Endothelial cell of umbilical vein (primary cell): Measurements from ENCODE around the gene KLRF2. TPM values are rescaled to one million over a fixed set of nuclear protein-coding genes. Genes with fewer than 3 reads are reported as not detected.

Experiments used
- BruUV-seq: library from RNA; stranded (reverse); fragments of 400-500 nt; replicated peaks from 2 replicates; lab custom pipeline; 2021; lab: Mats Ljungman, UMichigan
- CTCF ChIA-PET: fragments of 300-600, 350-600 bp; sonication (Branson Sonifier 250); formaldehyde crosslinking; loops from one replicate; lab custom pipeline; 2021; ENCODE audit warnings: antibody characterized with exemption, inconsistent platforms; lab: Charles Lee
- POLR2A ChIA-PET: fragments of 300-600, 350-600 bp; sonication (Branson Sonifier 250); formaldehyde crosslinking; loops from one replicate; lab custom pipeline; 2021; ENCODE audit warnings: antibody characterized with exemption, inconsistent platforms; lab: Charles Lee
- DNase-seq: peaks from one replicate; pipeline ENCODE4 v3.0.0-alpha.2; 2011; ENCODE audit warnings: low read depth, low spot score
- FAIRE-seq: peaks from 2 replicates; lab custom pipeline; 2011; peaks lifted over from hg19 to GRCh38; lab: Jason Lieb, UNC
- H2AFZ ChIP-seq: 2 replicates; pipeline ENCODE4 v1.6.0; 2012; ENCODE audit warnings: low read depth, low read length, control low read depth, inconsistent platforms
- H3K27ac ChIP-seq: 2 replicates; pipeline ENCODE4 v1.5.1; 2011; ENCODE audit warnings: low read depth, mild to moderate bottlenecking, control low read depth, low read length, moderate library complexity; ENCODE audit not compliant: insufficient read depth
- H3K27me3 ChIP-seq, 2 experiments: 2 replicates each; pipeline versions ENCODE4 v1.6.0 to v1.6.1; 2011; ENCODE audit warnings: low read length in 2 of 2, mixed read lengths in 1 of 2; ENCODE audit not compliant: control insufficient read depth in 2 of 2, insufficient read depth in 2 of 2
- H3K36me3 ChIP-seq, 2 experiments: 2 replicates in 1 of 2; 3 replicates in 1 of 2; pipeline ENCODE4 v1.5.1; 2011; ENCODE audit warnings: low read length in 2 of 2, mild to moderate bottlenecking in 1 of 2, moderate library complexity in 1 of 2; ENCODE audit not compliant: control insufficient read depth in 2 of 2, insufficient read depth in 2 of 2; ENCODE audit errors: extremely low read depth in 1 of 2
- H3K4me1 ChIP-seq: 3 replicates; pipeline ENCODE4 v1.5.1; 2011; ENCODE audit warnings: mild to moderate bottlenecking, low read length; ENCODE audit not compliant: control insufficient read depth, insufficient read depth; ENCODE audit errors: extremely low read depth
- H3K4me2 ChIP-seq: 2 replicates; pipeline ENCODE4 v1.6.1; 2011; ENCODE audit warnings: low read length, control low read depth, mixed read lengths; ENCODE audit not compliant: insufficient read depth
- H3K4me3 ChIP-seq, 3 experiments: fragments of 200-600 bp in 1 of 3; sonication (generic), shearing (Covaris generic) in 1 of 3; replicated peaks in 1 of 3; 2 replicates each; pipeline ENCODE4 v1.5.1; 2011 to 2016; ENCODE audit warnings: control low read depth in 3 of 3, low read length in 3 of 3, mild to moderate bottlenecking in 2 of 3, inconsistent platforms in 1 of 3, low read depth in 1 of 3, moderate library complexity in 1 of 3; ENCODE audit not compliant: insufficient read depth in 1 of 3
- H3K79me2 ChIP-seq: 2 replicates; pipeline ENCODE4 v1.6.0; 2012; ENCODE audit warnings: low read length, inconsistent platforms; ENCODE audit not compliant: control insufficient read depth, insufficient read depth
- H3K9ac ChIP-seq: replicated peaks from 2 replicates; pipeline ENCODE3; 2011; ENCODE audit warnings: low read length, control low read depth; ENCODE audit not compliant: insufficient read depth; ENCODE audit errors: extremely low read depth
- H3K9me1 ChIP-seq: replicated peaks from 3 replicates; pipeline ENCODE4 v1.6.0; 2011; ENCODE audit warnings: mild to moderate bottlenecking, low read length; ENCODE audit not compliant: control insufficient read depth, insufficient read depth; ENCODE audit errors: extremely low read depth
- H3K9me3 ChIP-seq: replicated peaks from 2 replicates; pipeline ENCODE4 v1.5.1; 2012; ENCODE audit warnings: low read length, inconsistent platforms; ENCODE audit not compliant: control insufficient read depth, insufficient read depth
- H4K20me1 ChIP-seq: replicated peaks from 2 replicates; pipeline ENCODE3; 2011; ENCODE audit warnings: mild to moderate bottlenecking, low read length; ENCODE audit not compliant: control insufficient read depth, insufficient read depth; ENCODE audit errors: extremely low read depth
- CTCF ChIP-seq, 2 donors: IDR thresholded peaks; 1 replicate in 1 of 2; 2 replicates in 1 of 2; pipeline ENCODE4 v1.5.1; 2011; ENCODE audit warnings: low read length in 2 of 2, mild to moderate bottlenecking in 2 of 2, moderate library complexity in 2 of 2, control low read depth in 1 of 2, inconsistent platforms in 1 of 2, low read depth in 1 of 2; ENCODE audit not compliant: insufficient read depth in 1 of 2; ENCODE audit errors: extremely low read depth in 1 of 2
- EZH2 ChIP-seq: IDR thresholded peaks from 2 replicates; pipeline ENCODE4 v1.6.1; 2012; ENCODE audit warnings: borderline replicate concordance, low read depth, mild to moderate bottlenecking, moderate library complexity, low read length, inconsistent platforms; ENCODE audit not compliant: severe bottlenecking
- FOS ChIP-seq: IDR thresholded peaks from 2 replicates; pipeline ENCODE4 v1.6.1; 2011; ENCODE audit warnings: mild to moderate bottlenecking, low read length, moderate library complexity, borderline replicate concordance; ENCODE audit not compliant: insufficient read depth
- JUN ChIP-seq: IDR thresholded peaks from 2 replicates; pipeline ENCODE4 v1.6.1; 2011; ENCODE audit warnings: borderline replicate concordance, low read depth; ENCODE audit not compliant: insufficient read length, insufficient read depth
- MAX ChIP-seq: IDR thresholded peaks from 2 replicates; pipeline ENCODE4 v1.6.1; 2011; ENCODE audit not compliant: insufficient read depth, insufficient read length
- MYC ChIP-seq: IDR thresholded peaks from one replicate; pipeline ENCODE4 v1.6.1; 2011; ENCODE audit warnings: mild to moderate bottlenecking, low read depth, low read length
- POLR2A ChIP-seq: IDR thresholded peaks from 2 replicates; pipeline ENCODE4 v1.6.1; 2012; ENCODE audit warnings: low read depth, mild to moderate bottlenecking, control low read depth, low read length
- POLR2AphosphoS5 ChIP-seq: IDR thresholded peaks from 2 replicates; pipeline ENCODE4 v1.6.1; 2012; ENCODE audit warnings: low read depth, mild to moderate bottlenecking, control low read depth, low read length, moderate library complexity; ENCODE audit not compliant: insufficient read depth
- dilution Hi-C: fragments of 300-500 bp; cut with MboI; formaldehyde crosslinking; loops from one replicate; pipeline ENCODE4 v1.15.0; 2019; ENCODE audit warnings: low sequenced_read_pairs; ENCODE audit not compliant: extremely low pct_ligation_motif_present
- intact Hi-C: fragments of 100-400 bp; cut with micrococcal nuclease; formaldehyde crosslinking; loops from one replicate; pipeline ENCODE4 v1.10.0; 2022
- polyA plus RNA-seq, 4 experiments: library from polyadenylated mRNA; depleted of rRNA in 3 of 4; stranded (reverse) in 3 of 4; unstranded in 1 of 4; fragments of >200 nt; gene quantifications; 2 replicates each; pipeline versions ENCODE4 v1.2.1 to v1.2.3, GENCODE V29; 2011 to 2012; ENCODE audit warnings: missing spikeins in 1 of 4
- total RNA-seq: library from RNA; stranded (reverse); gene quantifications from 2 replicates; pipeline ENCODE4 v1.2.3, GENCODE V29; 2021

KLRF2 gene
- total and polyA plus RNA-seq, 2 donors (not counting 3 experiments of a cell fraction or from before 2014, with no cell fraction given) = not detected

- Histone ChIP-seq H3K27me3 (peaks cover 3 to 8% of the 10 kb centered on the region in 2 experiments), H3K79me2 (no peaks in the 10 kb centered on the region), H3K9ac (no peak overlapping the region), H3K36me3 (no peaks in the 10 kb centered on the region), H4K20me1 (no peaks in the 10 kb centered on the region), H3K9me1 (no peaks in the 10 kb centered on the region), H3K27ac (no peak overlapping the region), H3K4me3 (no peak overlapping the region), H3K4me2 (no peak overlapping the region), H3K9me3 (no peaks in the 10 kb centered on the region), H2AFZ (no peak overlapping the region), H3K4me1 (no peaks in the 10 kb centered on the region)
- intact Hi-C loops = no loop called here
- CTCF ChIA-PET = no interaction called here
- BruUV-seq = no TSS peak
- DNase-seq (no peak), FAIRE-seq (no peak)
- dilution Hi-C loops = no loop called here
- POLR2A ChIA-PET = no interaction called here
- TF ChIP-seq EZH2 = no peak
- TF ChIP-seq JUN = no peak
- TF ChIP-seq POLR2A = no peak
- TF ChIP-seq MAX = no peak
- no peak for TF ChIP-seq POLR2AphosphoS5
- no peak for TF ChIP-seq CTCF (IDR thresholded peaks at IDR 0.05; ENCODE audit: extremely low read depth in 1 of 2, insufficient read depth in 1 of 2, low read depth in 1 of 2, low read length in 2 of 2)
- no peak for TF ChIP-seq FOS
- TF ChIP-seq MYC = no peak
Observed at GRCh38 chr12:9909724-9910123, 28.4 kb downstream of the KLRF2 start.
